Pancreas (tissue), 10 donors: ENCODE measurements around the gene STAC2. TPM values are rescaled to one million over a fixed set of nuclear protein-coding genes. Genes with fewer than 3 reads are reported as not detected.

ENCODE experiments used
- ATAC-seq, 4 donors: fragments of 200-7000 bp; cut with Tn5 transposase; one replicate each; pipeline versions ENCODE4 v1.8.0 to v1.9.1; 2020; ENCODE audit warnings: mild to moderate bottlenecking in 4 of 4, moderate library complexity in 4 of 4
- DNase-seq, 6 donors: peaks; one replicate each; pipeline ENCODE4 v3.0.0-alpha.2; 2020
- FAIRE-seq: peaks from 2 replicates; lab custom pipeline; 2012; peaks lifted over from hg19 to GRCh38; lab: Jason Lieb, UNC
- H3K27ac ChIP-seq, 4 donors: fragments of 200-600 bp; sonication (generic); 1 replicate in 3 of 4; 2 replicates in 1 of 4; pipeline versions ENCODE4 v1.5.0 to v1.8.0; 2020
- H3K27me3 ChIP-seq, 4 donors: fragments of 200-600 bp; one replicate each; pipeline ENCODE4 v1.8.0; 2021
- H3K36me3 ChIP-seq, 3 donors: fragments of 200-600 bp; sonication (generic) in 1 of 3; one replicate each; pipeline versions ENCODE4 v1.5.0 to v1.8.0; 2020 to 2021
- H3K4me1 ChIP-seq, 3 donors: fragments of 200-600 bp; one replicate each; pipeline ENCODE4 v1.8.0; 2021
- H3K4me3 ChIP-seq, 4 donors: fragments of 200-600 bp; sonication (generic) in 2 of 4; one replicate each; pipeline versions ENCODE4 v1.5.0 to v1.8.0; 2020 to 2021
- H3K9me3 ChIP-seq, 4 donors: fragments of 200-600 bp; one replicate each; pipeline ENCODE4 v1.8.0; 2021
- WGBS, 2 donors: extraction: QIAGEN DNeasy Blood & Tissue Kit; methylation state at CpG; one replicate each; pipeline ENCODE4 v1.1.7; 2013; 5-methylcytosine and 5-hydroxymethylcytosine counted together
- intact Hi-C, 3 donors: fragments of 100-400 bp; cut with DNase I; formaldehyde crosslinking; loops; one replicate each; pipeline versions ENCODE4 v1.11.1 to v1.14.2; 2022
- polyA plus RNA-seq, 2 donors: library from polyadenylated mRNA; stranded (reverse); fragments of 200-250 nt; gene quantifications; one replicate each; pipeline ENCODE4 v1.2.3, GENCODE V29; 2013
- total RNA-seq, 6 donors: library from RNA; stranded (reverse); fragmentation: NEBNext Ultra II Directional in 4 of 6; extraction: Animal tissue kit (Norgen Biotek cat#: 25700) in 4 of 6; gene quantifications; one replicate each; pipeline versions ENCODE4 v1.2.1 to v1.2.4, GENCODE V29; 2021 to 2023
- TF ChIP-seq, protein P1 (sequence below), 4 donors: fragments of 200-600 bp; sonication (generic) in 3 of 4; IDR thresholded peaks; one replicate each; pipeline versions ENCODE4 v1.5.0 to v1.8.0; 2021; ENCODE audit warnings: antibody characterized with exemption in 4 of 4
- donor health status: healthy with polysubstance abuse.
- donor health status: DM: no; HTN: no; CAD: no; lungs with moderate emphysema.
- donor health status: DM: no; HTN: no; CAD: no.
- donor health status: control.
- donor health status: control.
- donor health status: Bipolar disorder and iron deficiency.
- donor health status: DM: yes; HTN: yes; CAD: no.
- donor health status: DM: no; HTN: no; CAD: no.
- donor health status: DM: no; HTN: no; CAD: no.
- donor health status: DM: yes; HTN: yes; CAD: no.

The STAC2 gene
- total and polyA plus RNA-seq, 8 donors: 0.07 to 0.12 (median 0.09) TPM; not detected in 3

DNA sequence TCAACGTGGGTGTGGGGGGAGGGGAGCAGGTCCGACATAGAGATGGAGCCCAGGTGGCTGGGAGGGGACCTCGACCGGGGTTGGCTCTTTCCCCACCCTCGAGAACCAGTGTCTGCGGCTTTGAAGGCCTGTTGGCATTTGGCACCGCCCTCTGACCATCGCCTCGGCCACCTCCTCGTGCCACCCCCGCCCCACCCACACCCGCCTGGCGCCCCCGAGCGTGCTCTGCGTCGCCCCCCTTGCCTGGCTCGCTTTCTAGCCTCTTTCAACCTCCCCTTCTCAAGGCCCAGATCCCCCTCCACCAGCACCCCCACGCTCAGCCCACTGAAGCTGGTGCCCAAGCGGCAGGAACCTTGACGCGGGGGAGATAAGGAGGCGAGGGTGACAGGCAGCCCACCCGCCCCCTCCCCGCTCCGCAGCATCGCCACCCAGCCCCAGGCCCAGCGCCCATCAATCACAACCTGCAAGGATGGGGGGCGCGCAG, 28.9 kb downstream of the STAC2 start:
- intact Hi-C loops: no loop called here
- H3K4me1 ChIP-seq: peaks cover 0 to 11% (median 10%) of the 10 kb centered on the region in 3 donors
- no peak for FAIRE-seq
- peak in 1 of 6 donors; percentile 35 for DNase-seq
- peak overlapping the region; percentile 51 to 83 (median 67) for H3K4me3 ChIP-seq
- no peak overlapping the region for H3K27ac ChIP-seq
- 1 to 2% methylated on average over 27 to 30 of the region's 30 CpGs for WGBS, 2 donors
- no peaks in the 10 kb centered on the region for H3K9me3 ChIP-seq
- ATAC-seq: no peak
- H3K27me3 ChIP-seq: no peaks in the 10 kb centered on the region
- H3K36me3 ChIP-seq: peaks cover 0 to 6% (median 2%) of the 10 kb centered on the region in 3 donors
- TF ChIP-seq, protein P1, sequence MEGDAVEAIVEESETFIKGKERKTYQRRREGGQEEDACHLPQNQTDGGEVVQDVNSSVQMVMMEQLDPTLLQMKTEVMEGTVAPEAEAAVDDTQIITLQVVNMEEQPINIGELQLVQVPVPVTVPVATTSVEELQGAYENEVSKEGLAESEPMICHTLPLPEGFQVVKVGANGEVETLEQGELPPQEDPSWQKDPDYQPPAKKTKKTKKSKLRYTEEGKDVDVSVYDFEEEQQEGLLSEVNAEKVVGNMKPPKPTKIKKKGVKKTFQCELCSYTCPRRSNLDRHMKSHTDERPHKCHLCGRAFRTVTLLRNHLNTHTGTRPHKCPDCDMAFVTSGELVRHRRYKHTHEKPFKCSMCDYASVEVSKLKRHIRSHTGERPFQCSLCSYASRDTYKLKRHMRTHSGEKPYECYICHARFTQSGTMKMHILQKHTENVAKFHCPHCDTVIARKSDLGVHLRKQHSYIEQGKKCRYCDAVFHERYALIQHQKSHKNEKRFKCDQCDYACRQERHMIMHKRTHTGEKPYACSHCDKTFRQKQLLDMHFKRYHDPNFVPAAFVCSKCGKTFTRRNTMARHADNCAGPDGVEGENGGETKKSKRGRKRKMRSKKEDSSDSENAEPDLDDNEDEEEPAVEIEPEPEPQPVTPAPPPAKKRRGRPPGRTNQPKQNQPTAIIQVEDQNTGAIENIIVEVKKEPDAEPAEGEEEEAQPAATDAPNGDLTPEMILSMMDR (IDR thresholded peaks at IDR 0.05): no peak

DNA sequence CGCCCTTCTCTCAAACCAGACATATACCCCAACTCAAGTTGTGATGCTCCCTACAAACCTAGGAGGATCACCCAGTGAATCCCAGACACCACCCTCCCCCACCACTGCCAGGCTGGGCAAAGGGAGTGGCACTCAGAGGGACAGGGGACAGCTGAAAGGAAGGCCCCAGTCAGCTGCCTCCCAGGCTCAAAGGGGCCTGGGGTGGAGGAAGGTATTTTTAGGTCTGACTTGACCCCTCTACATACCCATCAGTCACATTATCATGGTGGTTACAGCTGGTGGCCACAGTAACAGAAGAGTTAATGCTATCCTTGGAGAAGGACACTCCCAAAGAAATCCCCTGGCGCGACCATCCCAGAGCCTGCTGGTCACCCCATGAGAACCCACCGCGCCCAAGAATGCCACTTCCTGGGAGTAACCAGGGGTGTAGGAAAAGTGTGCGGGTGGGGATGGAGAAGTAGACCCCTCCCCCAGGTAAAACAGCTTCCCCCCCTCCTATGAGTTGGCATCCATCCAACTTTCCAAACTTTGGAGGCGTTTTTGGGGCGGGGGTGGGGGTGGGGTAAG, 29.4 kb downstream of the STAC2 start:
- no peak overlapping the region for H3K27ac ChIP-seq
- DNase-seq: peak in 1 of 6 donors; percentile 22

DNA sequence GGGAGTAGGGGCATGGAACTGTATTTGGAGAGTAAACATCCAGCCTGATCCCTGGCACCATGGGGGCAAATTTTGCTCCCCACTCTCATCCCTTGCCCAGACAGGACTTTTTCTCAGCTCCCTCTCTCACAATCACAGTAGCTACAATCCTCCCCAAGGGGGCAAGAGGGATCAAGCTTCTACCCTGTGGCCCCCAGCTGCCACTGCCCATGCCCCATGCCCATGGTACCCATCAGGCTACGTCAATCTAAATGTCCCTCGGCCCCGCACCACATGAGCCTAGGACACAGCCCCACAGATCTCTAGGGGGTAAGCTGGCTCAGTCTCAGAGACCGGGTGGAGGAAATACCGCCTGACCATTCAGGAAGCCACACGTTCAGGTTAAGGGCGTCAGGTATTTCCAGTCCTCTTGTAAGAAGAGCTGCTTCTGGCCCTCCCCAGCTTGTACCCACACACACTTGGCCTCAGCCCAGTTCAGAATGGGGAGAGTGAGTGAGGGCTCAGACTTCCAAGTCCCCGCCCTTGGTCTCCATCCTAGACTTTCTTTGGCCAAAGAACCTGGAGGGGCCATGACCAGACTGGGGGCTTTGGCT, 30.1 kb downstream of the STAC2 start:
- intact Hi-C loops: no loop called here
- FAIRE-seq (no peak), DNase-seq (no peak), ATAC-seq (no peak)
- no peaks in the 10 kb centered on the region for H3K4me1 ChIP-seq
- WGBS, 2 donors: 76 to 80% methylated on average over 8 of the region's 8 CpGs
- no peaks in the 10 kb centered on the region for H3K9me3 ChIP-seq
- no peak overlapping the region for H3K4me3 ChIP-seq
- TF ChIP-seq, protein P1 (IDR thresholded peaks at IDR 0.05): no peak
- no peaks in the 10 kb centered on the region for H3K27me3 ChIP-seq
- H3K27ac ChIP-seq: no peak overlapping the region
- no peaks in the 10 kb centered on the region for H3K36me3 ChIP-seq

More for the DNA sequence above, 29.4 kb downstream of the STAC2 start:
- FAIRE-seq (no peak), ATAC-seq (no peak)
- peaks cover 0 to 5% (median 5%) of the 10 kb centered on the region in 3 donors for H3K4me1 ChIP-seq
- no peaks in the 10 kb centered on the region for H3K9me3 ChIP-seq
- TF ChIP-seq, protein P1 (IDR thresholded peaks at IDR 0.05): no peak
- peaks cover 0 to under 1% (median 0%) of the 10 kb centered on the region in 3 donors for H3K36me3 ChIP-seq
- intact Hi-C loops: no loop called here
- peak overlapping the region in 2 of 4 donors; percentile 71 to 83 for H3K4me3 ChIP-seq
- WGBS, 2 donors: 51 to 59% methylated on average over 8 of the region's 8 CpGs
- no peaks in the 10 kb centered on the region for H3K27me3 ChIP-seq

DNA sequence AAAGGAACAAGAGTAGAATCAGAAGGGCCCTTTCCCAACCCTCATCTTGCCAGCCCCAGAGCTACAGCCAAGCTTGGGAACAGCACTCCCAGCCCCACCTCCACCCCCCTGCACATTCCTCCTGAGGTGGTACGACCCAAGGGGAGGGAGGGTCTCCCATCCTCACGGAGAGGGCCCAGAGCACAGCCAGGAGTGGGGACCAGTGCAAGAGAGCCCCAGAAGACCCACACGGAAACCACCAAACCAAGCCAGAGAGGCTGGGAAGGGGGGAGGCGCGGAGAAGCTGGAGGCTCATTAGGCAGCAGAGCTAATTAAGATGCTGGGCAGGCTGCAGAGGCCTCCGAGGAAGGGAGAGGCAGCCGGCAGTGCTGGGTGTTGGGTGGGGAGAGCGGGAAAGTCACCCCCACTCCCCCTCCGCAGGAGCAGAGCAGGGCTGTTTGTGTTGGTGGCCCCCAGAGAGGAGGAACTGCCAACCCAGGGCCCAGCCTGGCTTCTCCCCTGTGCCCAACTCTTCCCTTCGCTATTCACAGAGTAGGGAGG, 30.7 kb downstream of the STAC2 start:
- ATAC-seq (no peak), DNase-seq (no peak), FAIRE-seq (no peak)
- Histone ChIP-seq H3K27me3 (no peaks in the 10 kb centered on the region), H3K36me3 (no peaks in the 10 kb centered on the region), H3K4me1 (no peaks in the 10 kb centered on the region), H3K9me3 (no peaks in the 10 kb centered on the region), H3K27ac (no peak overlapping the region), H3K4me3 (no peak overlapping the region)
- WGBS, 2 donors: 79 to 80% methylated on average over 10 of the region's 10 CpGs
- intact Hi-C loops: no loop called here
- TF ChIP-seq, protein P1 (IDR thresholded peaks at IDR 0.05): no peak
